Measurements from ENCODE around the gene ARAP2.

- TF ChIP-seq EZH2phosphoT487 (conservative IDR thresholded peaks at IDR 0.05; ENCODE audit: low read length) (no peak), CTCF (IDR thresholded peaks at IDR 0.05; ENCODE audit: insufficient read depth, low read length, poor library complexity, severe bottlenecking) (no peak)
Observed at GRCh38 chr4:36278789-36279188, 34.5 kb upstream of the ARAP2 start.

Data from SU-DHL-6 (cell line).